ENCODE results near the gene SEC23B. TPM values are rescaled to one million over a fixed set of nuclear protein-coding genes. Genes with fewer than 3 reads are reported as not detected.

SEC23B gene
- total and polyA plus RNA-seq, 2 of the 8 experiments (the other 6 are each of a cell fraction or from before 2014, with no cell fraction given): 53.3 to 62.8 TPM

DNA sequence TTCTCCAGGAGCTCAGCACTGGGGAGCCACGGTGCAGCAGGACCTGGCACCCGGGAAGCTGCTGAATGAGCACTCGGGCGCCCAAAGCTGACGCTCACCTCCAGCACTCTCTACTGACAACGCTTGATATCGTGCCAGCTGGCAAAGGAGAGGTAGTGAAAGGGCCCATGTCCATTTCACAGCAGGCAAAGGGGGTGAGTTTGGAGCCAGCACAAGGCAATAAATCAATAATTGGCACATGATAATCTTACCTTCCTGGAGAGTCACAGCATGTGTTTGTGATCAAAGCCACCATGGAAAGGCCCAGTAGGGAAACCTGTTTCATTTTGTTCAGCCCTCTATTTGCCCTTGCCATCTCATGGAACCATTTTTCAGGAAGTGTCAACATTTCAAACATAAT is 36.2 kb downstream of the SEC23B start (continued):
- TF ChIP-seq TAF1 (IDR thresholded peaks at IDR 0.05; ENCODE audit: low read depth, low read length): no peak
- no peak for TF ChIP-seq POLR2A (IDR thresholded peaks at IDR 0.05; ENCODE audit: control extremely low read depth in 1 of 2, low read depth in 2 of 2, low read length in 2 of 2)
- TF ChIP-seq RNF2 (IDR thresholded peaks at IDR 0.05; ENCODE audit: borderline replicate concordance, low read depth, low read length, missing control alignments, poor library complexity, severe bottlenecking): no peak
- no peak for TF ChIP-seq ATF2 (IDR thresholded peaks at IDR 0.05; ENCODE audit: low read length)
- TF ChIP-seq, protein P1, sequence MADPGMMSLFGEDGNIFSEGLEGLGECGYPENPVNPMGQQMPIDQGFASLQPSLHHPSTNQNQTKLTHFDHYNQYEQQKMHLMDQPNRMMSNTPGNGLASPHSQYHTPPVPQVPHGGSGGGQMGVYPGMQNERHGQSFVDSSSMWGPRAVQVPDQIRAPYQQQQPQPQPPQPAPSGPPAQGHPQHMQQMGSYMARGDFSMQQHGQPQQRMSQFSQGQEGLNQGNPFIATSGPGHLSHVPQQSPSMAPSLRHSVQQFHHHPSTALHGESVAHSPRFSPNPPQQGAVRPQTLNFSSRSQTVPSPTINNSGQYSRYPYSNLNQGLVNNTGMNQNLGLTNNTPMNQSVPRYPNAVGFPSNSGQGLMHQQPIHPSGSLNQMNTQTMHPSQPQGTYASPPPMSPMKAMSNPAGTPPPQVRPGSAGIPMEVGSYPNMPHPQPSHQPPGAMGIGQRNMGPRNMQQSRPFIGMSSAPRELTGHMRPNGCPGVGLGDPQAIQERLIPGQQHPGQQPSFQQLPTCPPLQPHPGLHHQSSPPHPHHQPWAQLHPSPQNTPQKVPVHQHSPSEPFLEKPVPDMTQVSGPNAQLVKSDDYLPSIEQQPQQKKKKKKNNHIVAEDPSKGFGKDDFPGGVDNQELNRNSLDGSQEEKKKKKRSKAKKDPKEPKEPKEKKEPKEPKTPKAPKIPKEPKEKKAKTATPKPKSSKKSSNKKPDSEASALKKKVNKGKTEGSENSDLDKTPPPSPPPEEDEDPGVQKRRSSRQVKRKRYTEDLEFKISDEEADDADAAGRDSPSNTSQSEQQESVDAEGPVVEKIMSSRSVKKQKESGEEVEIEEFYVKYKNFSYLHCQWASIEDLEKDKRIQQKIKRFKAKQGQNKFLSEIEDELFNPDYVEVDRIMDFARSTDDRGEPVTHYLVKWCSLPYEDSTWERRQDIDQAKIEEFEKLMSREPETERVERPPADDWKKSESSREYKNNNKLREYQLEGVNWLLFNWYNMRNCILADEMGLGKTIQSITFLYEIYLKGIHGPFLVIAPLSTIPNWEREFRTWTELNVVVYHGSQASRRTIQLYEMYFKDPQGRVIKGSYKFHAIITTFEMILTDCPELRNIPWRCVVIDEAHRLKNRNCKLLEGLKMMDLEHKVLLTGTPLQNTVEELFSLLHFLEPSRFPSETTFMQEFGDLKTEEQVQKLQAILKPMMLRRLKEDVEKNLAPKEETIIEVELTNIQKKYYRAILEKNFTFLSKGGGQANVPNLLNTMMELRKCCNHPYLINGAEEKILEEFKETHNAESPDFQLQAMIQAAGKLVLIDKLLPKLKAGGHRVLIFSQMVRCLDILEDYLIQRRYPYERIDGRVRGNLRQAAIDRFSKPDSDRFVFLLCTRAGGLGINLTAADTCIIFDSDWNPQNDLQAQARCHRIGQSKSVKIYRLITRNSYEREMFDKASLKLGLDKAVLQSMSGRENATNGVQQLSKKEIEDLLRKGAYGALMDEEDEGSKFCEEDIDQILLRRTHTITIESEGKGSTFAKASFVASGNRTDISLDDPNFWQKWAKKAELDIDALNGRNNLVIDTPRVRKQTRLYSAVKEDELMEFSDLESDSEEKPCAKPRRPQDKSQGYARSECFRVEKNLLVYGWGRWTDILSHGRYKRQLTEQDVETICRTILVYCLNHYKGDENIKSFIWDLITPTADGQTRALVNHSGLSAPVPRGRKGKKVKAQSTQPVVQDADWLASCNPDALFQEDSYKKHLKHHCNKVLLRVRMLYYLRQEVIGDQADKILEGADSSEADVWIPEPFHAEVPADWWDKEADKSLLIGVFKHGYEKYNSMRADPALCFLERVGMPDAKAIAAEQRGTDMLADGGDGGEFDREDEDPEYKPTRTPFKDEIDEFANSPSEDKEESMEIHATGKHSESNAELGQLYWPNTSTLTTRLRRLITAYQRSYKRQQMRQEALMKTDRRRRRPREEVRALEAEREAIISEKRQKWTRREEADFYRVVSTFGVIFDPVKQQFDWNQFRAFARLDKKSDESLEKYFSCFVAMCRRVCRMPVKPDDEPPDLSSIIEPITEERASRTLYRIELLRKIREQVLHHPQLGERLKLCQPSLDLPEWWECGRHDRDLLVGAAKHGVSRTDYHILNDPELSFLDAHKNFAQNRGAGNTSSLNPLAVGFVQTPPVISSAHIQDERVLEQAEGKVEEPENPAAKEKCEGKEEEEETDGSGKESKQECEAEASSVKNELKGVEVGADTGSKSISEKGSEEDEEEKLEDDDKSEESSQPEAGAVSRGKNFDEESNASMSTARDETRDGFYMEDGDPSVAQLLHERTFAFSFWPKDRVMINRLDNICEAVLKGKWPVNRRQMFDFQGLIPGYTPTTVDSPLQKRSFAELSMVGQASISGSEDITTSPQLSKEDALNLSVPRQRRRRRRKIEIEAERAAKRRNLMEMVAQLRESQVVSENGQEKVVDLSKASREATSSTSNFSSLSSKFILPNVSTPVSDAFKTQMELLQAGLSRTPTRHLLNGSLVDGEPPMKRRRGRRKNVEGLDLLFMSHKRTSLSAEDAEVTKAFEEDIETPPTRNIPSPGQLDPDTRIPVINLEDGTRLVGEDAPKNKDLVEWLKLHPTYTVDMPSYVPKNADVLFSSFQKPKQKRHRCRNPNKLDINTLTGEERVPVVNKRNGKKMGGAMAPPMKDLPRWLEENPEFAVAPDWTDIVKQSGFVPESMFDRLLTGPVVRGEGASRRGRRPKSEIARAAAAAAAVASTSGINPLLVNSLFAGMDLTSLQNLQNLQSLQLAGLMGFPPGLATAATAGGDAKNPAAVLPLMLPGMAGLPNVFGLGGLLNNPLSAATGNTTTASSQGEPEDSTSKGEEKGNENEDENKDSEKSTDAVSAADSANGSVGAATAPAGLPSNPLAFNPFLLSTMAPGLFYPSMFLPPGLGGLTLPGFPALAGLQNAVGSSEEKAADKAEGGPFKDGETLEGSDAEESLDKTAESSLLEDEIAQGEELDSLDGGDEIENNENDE (IDR thresholded peaks at IDR 0.05; ENCODE audit: insufficient replicate concordance, low read length): no peak

Data from H1 (cell line).